Keratinocyte (primary cell): Measurements from ENCODE around the gene P3H2. TPM values are rescaled to one million over a fixed set of nuclear protein-coding genes. Genes with fewer than 3 reads are reported as not detected.
A peak's percentile ranks its signal among the peaks of the same experiment; 100 is the strongest.

ENCODE experiments used
- DNase-seq: peaks from one replicate; pipeline ENCODE4 v3.0.0-alpha.2; 2011; ENCODE audit warnings: low read depth, missing footprints, low spot score
- FAIRE-seq: peaks from 2 replicates; lab custom pipeline; 2011; peaks lifted over from hg19 to GRCh38; lab: Jason Lieb, UNC
- H2AFZ ChIP-seq: 2 replicates; pipeline ENCODE4 v1.6.0; 2012; ENCODE audit warnings: low read length, control low read depth, inconsistent platforms; ENCODE audit not compliant: control insufficient read depth
- H3K27ac ChIP-seq: 2 replicates; pipeline ENCODE4 v1.5.1; 2011; ENCODE audit warnings: low read length; ENCODE audit not compliant: control insufficient read depth, insufficient read depth
- H3K27me3 ChIP-seq: 3 replicates; pipeline ENCODE4 v1.6.0; 2011; ENCODE audit warnings: low read length; ENCODE audit not compliant: control insufficient read depth, insufficient read depth; ENCODE audit errors: extremely low read depth
- H3K36me3 ChIP-seq, 2 experiments: 2 replicates in 1 of 2; 3 replicates in 1 of 2; pipeline ENCODE4 v1.5.1; 2011; ENCODE audit warnings: low read length in 2 of 2, mild to moderate bottlenecking in 1 of 2; ENCODE audit not compliant: control insufficient read depth in 2 of 2, insufficient read depth in 2 of 2; ENCODE audit errors: extremely low read depth in 1 of 2
- H3K4me1 ChIP-seq: 3 replicates; pipeline ENCODE4 v1.5.1; 2011; ENCODE audit warnings: low read length; ENCODE audit not compliant: control insufficient read depth, insufficient read depth; ENCODE audit errors: extremely low read depth
- H3K4me2 ChIP-seq: 3 replicates; pipeline ENCODE4 v1.6.0; 2011; ENCODE audit warnings: low read depth, low read length; ENCODE audit not compliant: control insufficient read depth, insufficient read depth; ENCODE audit errors: extremely low read depth
- H3K4me3 ChIP-seq, 3 experiments: fragments of 200-600 bp in 1 of 3; sonication (generic) in 1 of 3; 2 replicates in 2 of 3; 3 replicates in 1 of 3; pipeline ENCODE4 v1.5.1; 2011 to 2016; ENCODE audit warnings: low read length in 3 of 3, mild to moderate bottlenecking in 3 of 3, control low read depth in 2 of 3, inconsistent platforms in 1 of 3, low read depth in 1 of 3, mixed read lengths in 1 of 3, mixed run types in 1 of 3, moderate library complexity in 1 of 3; ENCODE audit not compliant: control insufficient read depth in 2 of 3, insufficient read depth in 2 of 3; ENCODE audit errors: extremely low read depth in 1 of 3
- H3K79me2 ChIP-seq: 2 replicates; pipeline ENCODE4 v1.6.0; 2012; ENCODE audit warnings: low read length; ENCODE audit not compliant: control insufficient read depth, insufficient read depth
- H3K9ac ChIP-seq: 3 replicates; pipeline ENCODE4 v1.6.0; 2011; ENCODE audit warnings: low read length; ENCODE audit not compliant: control insufficient read depth, insufficient read depth; ENCODE audit errors: extremely low read depth
- H3K9me1 ChIP-seq: 3 replicates; pipeline ENCODE4 v1.6.0; 2011; ENCODE audit warnings: low read length; ENCODE audit not compliant: control insufficient read depth, insufficient read depth; ENCODE audit errors: extremely low read depth
- H3K9me3 ChIP-seq: 2 replicates; pipeline ENCODE4 v1.5.1; 2012; ENCODE audit warnings: low read depth, low read length; ENCODE audit not compliant: control insufficient read depth
- H4K20me1 ChIP-seq: 3 replicates; pipeline ENCODE4 v1.6.0; 2011; ENCODE audit warnings: low read length; ENCODE audit not compliant: control insufficient read depth, insufficient read depth; ENCODE audit errors: extremely low read depth
- EZH2 ChIP-seq: IDR thresholded peaks from one replicate; pipeline ENCODE4 v1.6.1; 2012; ENCODE audit warnings: inconsistent platforms, mild to moderate bottlenecking, low read length, moderate library complexity
- dilution Hi-C: fragments of 300-500 bp; cut with MboI; formaldehyde crosslinking; loops from one replicate; pipeline ENCODE4 v1.7.0; 2020; ENCODE audit warnings: low sequenced_read_pairs; ENCODE audit not compliant: extremely low pct_ligation_motif_present
- polyA plus RNA-seq, 5 experiments: library from polyadenylated mRNA; depleted of rRNA in 3 of 5; stranded (reverse) in 3 of 5; stranded (forward) in 1 of 5; unstranded in 1 of 5; fragments of >200 nt; gene quantifications; 1 replicate in 1 of 5; 2 replicates in 3 of 5; 3 replicates in 1 of 5; pipeline versions ENCODE4 v1.2.1 to v1.2.3, GENCODE V29; 2011 to 2012; ENCODE audit warnings: missing spikeins in 2 of 5, low read depth in 1 of 5, low replicate concordance in 1 of 5
- TF ChIP-seq, protein P1 (sequence below), 3 experiments: IDR thresholded peaks in 1 of 3; conservative IDR thresholded peaks in 1 of 3; optimal IDR thresholded peaks in 1 of 3; 2 replicates in 2 of 3; 3 replicates in 1 of 3; pipeline versions ENCODE3 to v1.5.1; 2011; ENCODE audit warnings: low read length in 3 of 3, mild to moderate bottlenecking in 3 of 3, moderate library complexity in 2 of 3, control low read depth in 1 of 3, inconsistent platforms in 1 of 3; ENCODE audit not compliant: insufficient read depth in 2 of 3; ENCODE audit errors: extremely low read depth in 1 of 3

P3H2 gene
- polyA plus RNA-seq, 1 donor (not counting 4 experiments of a cell fraction or from before 2014, with no cell fraction given) = 115 TPM

- dilution Hi-C loops = no loop called here
- Histone ChIP-seq H3K27me3 (no peaks in the 10 kb centered on the region), H4K20me1 (no peaks in the 10 kb centered on the region), H3K4me1 (peaks cover 4% of the 10 kb centered on the region), H3K9ac (no peak overlapping the region), H3K36me3 (no peaks in the 10 kb centered on the region), H2AFZ (no peak overlapping the region), H3K4me2 (no peak overlapping the region), H3K79me2 (no peaks in the 10 kb centered on the region), H3K9me1 (peaks cover 2% of the 10 kb centered on the region), H3K4me3 (no peak overlapping the region), H3K9me3 (no peaks in the 10 kb centered on the region), H3K27ac (no peak overlapping the region)
- TF ChIP-seq, protein P1, sequence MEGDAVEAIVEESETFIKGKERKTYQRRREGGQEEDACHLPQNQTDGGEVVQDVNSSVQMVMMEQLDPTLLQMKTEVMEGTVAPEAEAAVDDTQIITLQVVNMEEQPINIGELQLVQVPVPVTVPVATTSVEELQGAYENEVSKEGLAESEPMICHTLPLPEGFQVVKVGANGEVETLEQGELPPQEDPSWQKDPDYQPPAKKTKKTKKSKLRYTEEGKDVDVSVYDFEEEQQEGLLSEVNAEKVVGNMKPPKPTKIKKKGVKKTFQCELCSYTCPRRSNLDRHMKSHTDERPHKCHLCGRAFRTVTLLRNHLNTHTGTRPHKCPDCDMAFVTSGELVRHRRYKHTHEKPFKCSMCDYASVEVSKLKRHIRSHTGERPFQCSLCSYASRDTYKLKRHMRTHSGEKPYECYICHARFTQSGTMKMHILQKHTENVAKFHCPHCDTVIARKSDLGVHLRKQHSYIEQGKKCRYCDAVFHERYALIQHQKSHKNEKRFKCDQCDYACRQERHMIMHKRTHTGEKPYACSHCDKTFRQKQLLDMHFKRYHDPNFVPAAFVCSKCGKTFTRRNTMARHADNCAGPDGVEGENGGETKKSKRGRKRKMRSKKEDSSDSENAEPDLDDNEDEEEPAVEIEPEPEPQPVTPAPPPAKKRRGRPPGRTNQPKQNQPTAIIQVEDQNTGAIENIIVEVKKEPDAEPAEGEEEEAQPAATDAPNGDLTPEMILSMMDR (optimal IDR thresholded peaks at IDR 0.05 in 1 of 3, IDR thresholded peaks at IDR 0.05 in 1 of 3, conservative IDR thresholded peaks at IDR 0.05 in 1 of 3; ENCODE audit: extremely low read depth in 1 of 3, insufficient read depth in 2 of 3, low read length in 3 of 3) = no peak
- no peak for TF ChIP-seq EZH2
- FAIRE-seq = no peak
- DNase-seq = no peak
Measured at GRCh38 chr3:190132371-190132770, 11.7 kb upstream of the P3H2 start.

- H3K4me1 ChIP-seq = peaks cover 4% of the 10 kb centered on the region
- no peaks in the 10 kb centered on the region for H3K27me3 ChIP-seq
- H3K27ac ChIP-seq = no peak overlapping the region
- no peaks in the 10 kb centered on the region for H4K20me1 ChIP-seq
- dilution Hi-C loops = no loop called here
- DNase-seq (peak; percentile 52), FAIRE-seq (no peak)
- H3K4me2 ChIP-seq = no peak overlapping the region
- TF ChIP-seq, protein P1 (optimal IDR thresholded peaks at IDR 0.05 in 1 of 3, IDR thresholded peaks at IDR 0.05 in 1 of 3, conservative IDR thresholded peaks at IDR 0.05 in 1 of 3; ENCODE audit: extremely low read depth in 1 of 3, insufficient read depth in 2 of 3, low read length in 3 of 3) = no peak
- no peak for TF ChIP-seq EZH2
- peaks cover 2% of the 10 kb centered on the region for H3K9me1 ChIP-seq
- H3K9me3 ChIP-seq = no peaks in the 10 kb centered on the region
- H3K4me3 ChIP-seq = no peak overlapping the region
- no peak overlapping the region for H2AFZ ChIP-seq
- no peaks in the 10 kb centered on the region for H3K79me2 ChIP-seq
- no peak overlapping the region for H3K9ac ChIP-seq
- no peaks in the 10 kb centered on the region for H3K36me3 ChIP-seq
Measured at GRCh38 chr3:190131329-190131728, 10.6 kb upstream of the P3H2 start.
